Measurements from ENCODE around the gene SFN. TPM values are rescaled to one million over a fixed set of nuclear protein-coding genes. Genes with fewer than 3 reads are reported as not detected.

Gene SFN
- total RNA-seq, 1 donor from 2014 or later: 0.47 TPM

DNA sequence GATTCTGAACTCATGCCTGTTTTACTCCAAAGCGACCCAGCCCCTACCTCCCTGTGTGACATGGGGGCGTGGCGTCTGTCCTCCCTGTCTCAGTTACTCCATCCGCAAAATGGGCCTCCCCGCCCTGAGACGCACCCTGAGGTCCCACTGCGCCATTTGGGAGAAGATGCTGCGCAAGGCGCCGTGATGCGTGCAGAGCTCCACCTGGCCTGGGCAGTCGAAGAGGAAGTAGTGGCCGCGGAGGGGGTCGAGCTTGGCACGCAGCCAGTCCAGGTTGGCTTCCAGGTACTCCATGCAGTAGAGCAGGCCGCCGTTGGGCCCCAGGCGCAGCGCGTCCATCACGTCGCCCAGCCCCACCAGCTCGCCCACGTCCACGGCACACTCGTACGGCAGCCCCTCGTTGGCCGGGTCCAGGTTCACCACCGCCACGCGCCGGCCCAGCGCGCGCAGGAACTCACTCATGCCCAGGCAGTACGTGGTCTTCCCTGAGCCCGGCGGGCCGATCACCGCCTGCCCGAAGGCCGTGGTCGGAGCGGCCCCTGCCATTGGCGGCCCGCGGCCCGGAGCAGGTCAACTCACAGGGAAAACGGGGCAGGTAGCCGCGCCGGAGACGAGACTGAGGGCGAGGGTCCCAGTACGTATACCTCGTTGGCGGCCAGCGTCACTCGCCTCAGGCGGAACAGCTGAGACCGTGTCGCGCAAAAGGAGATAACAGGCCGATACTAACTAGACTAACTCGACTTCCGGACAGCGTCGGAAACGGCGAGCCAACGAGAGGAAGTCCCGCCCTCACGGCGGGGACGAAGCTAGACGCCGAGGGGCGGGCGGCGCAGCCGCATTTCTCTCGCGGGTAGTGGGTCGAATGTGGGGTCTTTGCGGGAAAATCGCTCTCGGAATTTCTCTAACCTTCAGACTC is 26.9 kb downstream of the SFN start, which contains the start of gene GPN2:
GPN2 (minus strand) TSS at position 733 of the 916 bp plus-strand sequence; CDS start at position 546, 187 bp downstream.
- H3K27ac Mint-ChIP-seq: peak within 1 kb of the TSS; percentile 95
- peak within 1 kb of the TSS; percentile 99 for H3K4me3 Mint-ChIP-seq
- H3K27me3 Mint-ChIP-seq (ENCODE audit: insufficient read depth): no peaks in the 10 kb centered on the region
- intact Hi-C loops (cut with micrococcal nuclease): loop anchor here (1.0 kb wide), 3 partner anchors 10 to 31 kb away; partner anchors contain the start of genes GPATCH3 and NUDC
- H3K9me3 Mint-ChIP-seq: no peaks in the 10 kb centered on the region
- peaks cover 47% of the 10 kb centered on the region for H3K36me3 Mint-ChIP-seq (ENCODE audit: low read depth)
- peak; percentile 80 for DNase-seq (ENCODE audit: low spot score)
- peaks cover 26% of the 10 kb centered on the region for H3K4me1 Mint-ChIP-seq (ENCODE audit: low read depth)

DNA sequence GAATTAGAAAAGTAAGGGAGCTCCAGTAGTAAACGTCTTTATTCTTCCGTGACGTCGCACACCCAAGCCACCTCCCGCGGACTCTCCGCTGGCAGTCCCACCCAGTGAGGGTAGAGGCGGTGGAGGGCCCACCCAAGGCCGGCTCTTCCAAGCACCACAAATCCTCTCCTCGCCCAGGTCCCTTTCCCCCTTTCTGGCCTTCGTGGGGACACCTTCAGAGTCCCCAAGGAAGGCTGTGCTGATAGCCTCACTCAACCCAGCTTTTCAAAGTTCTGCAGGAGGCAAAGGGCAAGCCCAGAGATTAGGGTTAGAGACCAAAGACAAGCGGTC is 27.5 kb downstream of the SFN start:
- peaks cover 26% of the 10 kb centered on the region for H3K4me1 Mint-ChIP-seq (ENCODE audit: low read depth)
- no peaks in the 10 kb centered on the region for H3K9me3 Mint-ChIP-seq
- no peak for DNase-seq (ENCODE audit: low spot score)
- peaks cover 46% of the 10 kb centered on the region for H3K36me3 Mint-ChIP-seq (ENCODE audit: low read depth)
- peak overlapping the region; percentile 95 for H3K27ac Mint-ChIP-seq
- peak overlapping the region; percentile 99 for H3K4me3 Mint-ChIP-seq
- intact Hi-C loops (cut with micrococcal nuclease): loop anchor here (1.0 kb wide), 3 partner anchors 10 to 31 kb away; partner anchors contain the start of genes GPATCH3 and NUDC
- H3K27me3 Mint-ChIP-seq (ENCODE audit: insufficient read depth): no peaks in the 10 kb centered on the region

DNA sequence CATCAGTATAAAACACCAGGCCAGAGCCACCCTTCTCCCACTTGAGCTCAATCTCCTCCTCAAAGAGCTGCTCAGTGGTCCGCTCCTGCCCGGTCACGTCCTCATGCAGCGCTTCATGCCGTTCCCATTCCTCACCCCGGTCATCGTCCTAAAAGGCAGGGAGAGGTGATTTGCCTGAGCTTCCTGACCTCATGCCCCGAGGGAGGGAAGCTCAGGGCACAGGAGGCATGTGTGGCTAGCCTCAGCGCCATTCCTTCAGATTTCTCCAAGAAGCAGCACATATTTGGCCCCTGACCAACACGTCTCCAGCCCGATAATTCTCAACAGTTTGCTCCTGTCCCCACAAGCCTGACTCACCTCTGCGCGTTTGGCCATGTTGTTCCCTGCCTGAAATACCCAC is 31.3 kb downstream of the SFN start:
- Mint-ChIP-seq H3K36me3 (ENCODE audit: low read depth) (peaks cover 31% of the 10 kb centered on the region), H3K4me3 (no peak overlapping the region), H3K9me3 (no peaks in the 10 kb centered on the region), H3K4me1 (ENCODE audit: low read depth) (peaks cover 26% of the 10 kb centered on the region), H3K27me3 (ENCODE audit: insufficient read depth) (no peaks in the 10 kb centered on the region), H3K27ac (no peak overlapping the region)
- DNase-seq (ENCODE audit: low spot score): no peak
- intact Hi-C loops (cut with micrococcal nuclease): no loop called here

DNA sequence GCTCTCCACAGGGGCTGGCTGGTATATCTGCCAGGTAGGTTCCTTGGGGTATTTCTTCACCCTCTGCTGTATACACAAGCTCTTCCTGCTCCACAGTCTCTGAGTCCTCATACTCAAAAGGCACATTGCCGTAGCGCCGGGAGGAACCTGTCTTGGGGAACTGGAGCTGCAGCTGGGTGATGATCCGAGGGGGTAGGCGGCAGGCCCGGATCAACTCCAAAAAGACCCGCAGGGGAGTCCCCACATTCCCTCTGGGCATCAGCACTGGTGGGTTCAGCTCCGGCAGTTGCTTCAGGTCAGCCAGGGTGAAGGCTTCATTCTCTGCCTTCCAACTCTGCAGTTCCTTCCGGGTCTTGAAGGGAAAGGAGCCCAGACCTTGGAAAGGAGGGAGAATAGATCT is 34.4 kb downstream of the SFN start:
- Mint-ChIP-seq H3K27ac (no peak overlapping the region), H3K9me3 (no peaks in the 10 kb centered on the region), H3K4me1 (ENCODE audit: low read depth) (peaks cover 27% of the 10 kb centered on the region), H3K27me3 (ENCODE audit: insufficient read depth) (peaks cover under 1% of the 10 kb centered on the region), H3K4me3 (no peak overlapping the region), H3K36me3 (ENCODE audit: low read depth) (peaks cover 24% of the 10 kb centered on the region)
- DNase-seq (ENCODE audit: low spot score): no peak
- intact Hi-C loops (cut with micrococcal nuclease): no loop called here

DNA sequence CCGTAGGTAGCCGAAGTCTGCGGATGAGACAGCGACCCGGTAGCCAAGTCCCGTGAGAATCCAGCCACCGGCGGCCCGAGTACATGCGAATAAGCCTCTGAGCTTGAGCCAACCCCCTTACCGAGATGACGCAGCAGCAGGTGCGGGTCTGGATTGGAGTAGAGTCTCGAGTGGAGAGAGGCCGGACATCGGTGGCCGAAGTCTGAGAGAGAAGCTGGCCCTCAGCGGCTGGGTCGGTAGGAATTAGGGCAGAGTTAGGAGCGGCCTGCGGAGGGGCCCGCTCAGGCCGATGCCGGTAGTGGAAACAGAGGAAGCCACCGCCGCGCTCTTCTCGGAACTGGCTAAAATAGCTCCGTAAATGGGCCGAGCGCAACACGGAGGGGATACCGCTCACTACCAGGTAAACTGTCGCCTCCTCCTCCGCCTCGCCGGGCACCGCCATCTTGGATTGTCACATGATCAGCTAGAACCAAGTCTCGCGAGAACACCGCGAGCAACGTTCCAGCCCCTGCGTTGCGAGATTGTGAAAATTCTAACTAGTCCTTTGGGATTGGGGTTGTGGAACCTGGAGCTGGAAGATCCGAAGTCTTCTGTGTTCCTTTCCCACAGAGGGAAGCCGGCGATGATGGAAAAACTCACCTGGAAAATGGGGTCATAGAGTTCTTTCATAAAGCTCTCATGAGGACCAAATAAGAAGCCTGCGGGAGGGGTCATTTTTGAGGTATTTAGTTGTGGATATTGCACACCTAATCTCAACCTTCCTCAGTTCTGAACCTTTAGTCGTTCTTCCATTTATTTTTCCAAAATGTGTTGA is 37.3 kb downstream of the SFN start, which contains the start of gene GPATCH3:
GPATCH3 (minus strand) TSS at position 467 of the 814 bp plus-strand sequence; CDS start at position 442, 25 bp downstream.
- Mint-ChIP-seq H3K4me3 (peak within 1 kb of the TSS; percentile 93), H3K36me3 (ENCODE audit: low read depth) (peaks cover 5% of the 10 kb centered on the region), H3K27me3 (ENCODE audit: insufficient read depth) (peaks cover 2% of the 10 kb centered on the region), H3K4me1 (ENCODE audit: low read depth) (peaks cover 27% of the 10 kb centered on the region), H3K9me3 (no peaks in the 10 kb centered on the region), H3K27ac (peak within 1 kb of the TSS; percentile 96)
- peak; percentile 81 for DNase-seq (ENCODE audit: low spot score)
- intact Hi-C loops (cut with micrococcal nuclease): loop anchor here (1.0 to 5.0 kb wide), 3 partner anchors 10 to 593 kb away; partner anchors contain the start of genes GPN2, NUDC and UBXN11

DNA sequence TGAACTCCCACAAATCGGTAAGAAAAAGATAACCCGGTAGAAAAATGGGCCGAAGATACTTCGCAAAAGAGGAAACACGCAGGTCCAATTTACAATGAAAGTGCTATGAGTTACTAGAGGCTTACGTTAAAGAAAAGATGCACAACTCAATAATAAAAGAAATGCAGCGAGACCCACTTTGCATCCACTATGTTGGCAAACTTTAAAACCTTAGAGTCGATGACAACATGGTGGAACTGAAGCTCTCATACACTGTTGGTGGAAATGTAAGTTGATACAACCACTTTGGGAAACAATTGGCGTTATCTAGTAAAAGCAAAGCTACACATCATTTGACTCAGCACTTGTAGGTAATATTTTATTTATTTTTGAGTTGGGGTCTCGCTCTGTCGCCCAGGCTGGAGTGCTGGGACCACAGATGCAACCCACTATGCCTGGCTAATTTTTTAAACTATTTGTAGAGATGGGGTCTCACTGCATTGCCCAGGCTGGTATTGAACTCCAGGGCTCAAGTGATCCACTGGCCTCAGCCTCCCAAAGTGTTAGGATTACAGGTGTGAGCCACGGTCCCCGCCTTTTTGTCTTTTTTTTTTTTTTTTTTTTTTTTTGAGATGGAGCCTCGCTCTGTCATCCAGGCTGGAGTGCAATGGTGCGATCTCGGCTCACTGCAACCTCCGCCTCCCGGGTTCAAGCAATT is 38.0 kb downstream of the SFN start:
- peaks cover 5% of the 10 kb centered on the region for H3K36me3 Mint-ChIP-seq (ENCODE audit: low read depth)
- peak overlapping the region; percentile 93 for H3K4me3 Mint-ChIP-seq
- intact Hi-C loops (cut with micrococcal nuclease): loop anchor here (1.0 to 5.0 kb wide), 3 partner anchors 11 to 594 kb away; partner anchors contain the start of genes GPN2, NUDC and UBXN11
- no peaks in the 10 kb centered on the region for H3K9me3 Mint-ChIP-seq
- H3K4me1 Mint-ChIP-seq (ENCODE audit: low read depth): peaks cover 27% of the 10 kb centered on the region
- H3K27ac Mint-ChIP-seq: peak overlapping the region; percentile 96
- peaks cover 2% of the 10 kb centered on the region for H3K27me3 Mint-ChIP-seq (ENCODE audit: insufficient read depth)
- DNase-seq (ENCODE audit: low spot score): no peak

DNA sequence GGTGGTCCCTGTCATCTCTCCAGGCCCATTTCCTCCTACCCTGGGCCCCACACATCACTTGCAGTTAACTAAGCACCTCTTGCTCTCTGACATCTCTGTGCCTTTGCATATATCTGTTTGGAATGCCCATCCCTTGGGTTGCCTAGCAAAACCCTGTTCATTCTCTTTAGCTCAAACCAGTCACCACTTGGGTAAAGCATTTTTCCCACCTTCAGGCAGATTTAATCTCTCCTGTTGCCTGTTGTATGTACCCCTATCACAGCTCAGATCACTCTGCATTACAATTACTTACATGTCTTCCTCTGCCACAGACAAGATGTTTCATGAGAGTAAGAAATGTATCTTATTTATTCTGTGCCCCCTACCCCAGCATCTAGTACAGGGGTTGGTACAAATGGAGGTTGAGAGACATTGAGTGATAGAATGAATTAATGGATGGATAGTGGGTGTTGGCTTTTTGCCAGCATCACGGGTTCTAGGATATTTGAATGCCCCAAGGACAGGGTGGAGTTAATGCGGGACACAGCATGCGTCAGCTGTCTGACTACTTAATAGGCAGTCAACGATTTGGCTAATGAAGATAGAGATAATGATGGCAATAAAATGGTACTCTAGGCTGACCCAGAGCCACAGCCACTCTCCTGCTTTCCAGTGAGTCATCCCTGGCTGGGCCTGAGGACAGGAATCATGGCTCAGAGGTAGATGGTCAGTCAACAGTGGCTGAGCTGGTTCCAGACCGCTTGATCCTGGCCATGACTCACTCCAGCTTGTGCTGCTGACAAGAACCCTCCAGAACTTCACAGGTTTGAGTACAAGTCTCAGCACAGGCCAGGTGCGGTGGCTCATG is 44.3 kb downstream of the SFN start:
- Mint-ChIP-seq H3K27ac (no peak overlapping the region), H3K9me3 (no peaks in the 10 kb centered on the region), H3K4me1 (ENCODE audit: low read depth) (no peaks in the 10 kb centered on the region), H3K27me3 (ENCODE audit: insufficient read depth) (peaks cover 10% of the 10 kb centered on the region), H3K36me3 (ENCODE audit: low read depth) (no peaks in the 10 kb centered on the region), H3K4me3 (no peak overlapping the region)
- no peak for DNase-seq (ENCODE audit: low spot score)
- intact Hi-C loops (cut with micrococcal nuclease): no loop called here

DNA sequence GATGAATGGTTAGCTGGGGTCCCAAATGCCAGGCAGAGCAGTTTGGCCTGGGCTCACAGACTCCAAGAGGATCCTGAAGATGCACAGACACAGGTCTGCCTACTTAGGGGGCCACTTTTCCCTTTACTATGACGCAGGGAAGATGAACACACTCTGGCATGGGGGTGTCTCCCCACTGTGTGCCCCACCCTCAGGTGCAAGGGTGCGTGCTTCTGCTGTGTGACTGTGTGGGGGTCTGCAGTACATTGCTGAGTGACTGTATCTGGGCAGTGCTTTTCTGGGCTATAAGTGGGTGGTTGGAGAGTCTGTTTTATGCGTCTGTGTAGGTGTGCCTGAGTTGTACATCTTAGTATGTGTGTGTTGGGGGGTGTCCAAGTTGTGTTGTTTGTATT is 47.0 kb downstream of the SFN start:
- intact Hi-C loops (cut with micrococcal nuclease): no loop called here
- DNase-seq (ENCODE audit: low spot score): no peak
- Mint-ChIP-seq H3K36me3 (ENCODE audit: low read depth) (no peaks in the 10 kb centered on the region), H3K27me3 (ENCODE audit: insufficient read depth) (peaks cover 13% of the 10 kb centered on the region), H3K4me3 (no peak overlapping the region), H3K9me3 (no peaks in the 10 kb centered on the region), H3K4me1 (ENCODE audit: low read depth) (no peaks in the 10 kb centered on the region), H3K27ac (no peak overlapping the region)

DNA sequence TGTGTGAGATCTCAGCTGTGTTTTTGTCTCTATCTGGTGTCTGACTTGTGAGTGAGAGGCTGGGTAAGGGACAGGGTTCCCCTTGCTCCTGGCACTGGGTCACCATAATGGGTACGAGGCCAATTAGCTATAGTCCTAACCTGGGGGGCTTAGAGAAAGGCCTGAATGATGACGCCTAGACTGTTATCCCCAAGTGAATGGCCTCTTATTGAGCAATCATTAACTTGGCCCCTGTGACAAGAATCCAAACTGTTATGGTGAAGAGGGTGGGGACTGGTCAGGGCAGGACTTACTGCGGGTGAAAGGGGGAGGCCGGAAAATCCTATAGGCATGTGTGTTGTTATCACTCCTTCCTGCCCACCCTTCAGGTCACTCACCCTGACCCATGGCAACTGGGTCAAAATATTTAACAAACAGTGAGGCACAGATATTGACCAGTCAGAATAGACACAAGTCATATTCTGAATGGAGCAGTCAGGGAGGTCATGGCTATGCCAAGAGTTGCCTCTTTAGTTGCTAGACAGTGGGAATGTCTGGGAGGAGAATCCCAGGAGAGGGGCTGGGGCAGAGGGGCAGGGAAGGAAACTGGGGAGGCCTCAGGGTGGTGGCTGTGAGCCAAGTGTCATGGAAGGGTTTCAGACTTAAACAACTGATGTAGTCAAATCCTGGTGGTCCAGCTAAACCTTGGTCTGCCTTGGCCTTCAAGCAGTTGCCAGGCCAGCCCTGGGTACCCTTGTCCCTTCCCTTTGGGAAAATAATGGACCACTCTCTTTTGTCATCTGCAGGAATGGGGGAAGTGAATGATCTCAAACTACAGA is 47.6 kb downstream of the SFN start:
- no peaks in the 10 kb centered on the region for H3K36me3 Mint-ChIP-seq (ENCODE audit: low read depth)

DNA sequence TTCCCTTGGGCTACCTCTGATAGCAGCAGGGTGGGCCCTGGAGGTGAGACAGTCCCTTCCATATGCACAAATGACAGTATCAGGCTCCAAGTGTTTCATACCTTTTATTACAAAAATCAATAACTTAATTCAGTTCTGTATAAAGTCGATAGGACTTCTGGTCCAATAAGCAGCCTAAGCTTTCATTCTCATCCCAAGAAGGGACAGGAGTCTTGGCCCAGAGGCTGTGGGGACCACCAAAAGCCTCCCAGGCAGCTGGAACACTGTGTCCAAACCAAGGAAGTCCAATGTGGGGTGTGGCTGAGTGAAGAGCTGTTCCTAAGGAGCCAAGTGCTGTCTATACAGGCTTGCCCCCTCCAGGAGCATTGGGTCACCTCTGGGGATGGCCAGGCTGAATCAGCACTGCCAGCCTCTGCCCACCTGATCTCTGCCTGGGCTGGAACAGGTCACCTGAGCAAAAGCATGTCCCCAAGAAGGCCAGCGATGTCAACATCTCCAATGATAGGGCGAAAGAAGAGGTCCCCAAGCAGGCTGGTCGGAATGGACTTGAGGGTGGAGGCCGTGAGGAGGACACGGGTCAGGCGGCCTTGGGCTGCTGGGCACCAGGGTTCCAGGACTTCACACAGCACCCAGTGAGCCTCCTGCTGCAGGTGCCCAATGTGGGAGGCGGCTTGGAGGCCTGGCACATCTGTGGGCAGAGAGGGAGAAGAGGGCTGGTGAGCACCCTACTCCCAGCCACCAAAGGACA is 48.6 kb downstream of the SFN start:
- intact Hi-C loops (cut with micrococcal nuclease): no loop called here
- no peak for DNase-seq (ENCODE audit: low spot score)

More for the DNA sequence above, 47.6 kb downstream of the SFN start:
- intact Hi-C loops (cut with micrococcal nuclease): no loop called here
- H3K9me3 Mint-ChIP-seq: no peaks in the 10 kb centered on the region
- H3K27ac Mint-ChIP-seq: no peak overlapping the region
- H3K27me3 Mint-ChIP-seq (ENCODE audit: insufficient read depth): peaks cover 13% of the 10 kb centered on the region
- H3K4me3 Mint-ChIP-seq: no peak overlapping the region
- no peak for DNase-seq (ENCODE audit: low spot score)
- H3K4me1 Mint-ChIP-seq (ENCODE audit: low read depth): no peaks in the 10 kb centered on the region

DNA sequence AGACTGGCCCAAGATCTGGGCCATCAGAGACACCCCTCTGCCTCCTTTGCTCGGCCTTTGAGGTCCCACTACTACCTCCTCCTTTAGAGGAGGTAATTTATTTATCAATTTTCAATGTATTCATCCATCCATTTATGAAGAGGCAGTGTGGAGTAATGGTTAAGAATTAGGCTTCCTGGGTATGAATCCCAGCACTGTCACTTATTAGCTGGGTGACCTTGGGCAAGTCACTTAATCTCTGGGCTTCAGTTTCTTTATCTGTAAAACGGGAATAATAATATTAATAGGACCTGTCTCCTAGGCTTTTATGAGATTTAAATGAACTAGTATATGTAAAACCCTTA is 49.2 kb downstream of the SFN start:
- no peak overlapping the region for H3K27ac Mint-ChIP-seq
- H3K9me3 Mint-ChIP-seq: no peaks in the 10 kb centered on the region
- no peaks in the 10 kb centered on the region for H3K36me3 Mint-ChIP-seq (ENCODE audit: low read depth)
- no peak overlapping the region for H3K4me3 Mint-ChIP-seq
- H3K27me3 Mint-ChIP-seq (ENCODE audit: insufficient read depth): peaks cover 13% of the 10 kb centered on the region
- H3K4me1 Mint-ChIP-seq (ENCODE audit: low read depth): no peaks in the 10 kb centered on the region
- intact Hi-C loops (cut with micrococcal nuclease): no loop called here
- DNase-seq (ENCODE audit: low spot score): no peak

More for the DNA sequence above, 48.6 kb downstream of the SFN start:
- Mint-ChIP-seq H3K36me3 (ENCODE audit: low read depth) (no peaks in the 10 kb centered on the region), H3K27me3 (ENCODE audit: insufficient read depth) (peaks cover 13% of the 10 kb centered on the region), H3K9me3 (no peaks in the 10 kb centered on the region), H3K4me1 (ENCODE audit: low read depth) (no peaks in the 10 kb centered on the region), H3K4me3 (no peak overlapping the region), H3K27ac (no peak overlapping the region)
